ENCODE measurements around the gene S1PR1.
"Not testable (repeated sequence)": the region's sequence is repeated elsewhere in the genome, so short reads cannot be mapped to it uniquely, and the experiment has no call there.

S1PR1 gene

GRCh38 chr1:101220906-101221305 lies 15.9 kb upstream of the S1PR1 start:
- no peak for DNase-seq

GRCh38 chr1:101221945-101222429 lies 14.8 kb upstream of the S1PR1 start:
- no peak for DNase-seq

- DNase-seq: no peak
These were observed 9.0 kb upstream of the S1PR1 start for GRCh38 chr1:101227837-101228236.

GRCh38 chr1:101228424-101229134 lies 8.2 kb upstream of the S1PR1 start:
- DNase-seq: no peak

- DNase-seq: not testable (repeated sequence)
These were observed 4.6 kb upstream of the S1PR1 start for GRCh38 chr1:101232182-101232581.

GRCh38 chr1:101233495-101233894 lies 3.3 kb upstream of the S1PR1 start:
- DNase-seq: no peak

- DNase-seq: no peak
These were observed 1.6 kb upstream of the S1PR1 start for GRCh38 chr1:101235216-101235695.

GRCh38 chr1:101235696-101236515 lies 913 bp upstream of the S1PR1 start:
- no peak for DNase-seq

- DNase-seq: no peak
These were observed 514 bp downstream of the S1PR1 start for GRCh38 chr1:101237229-101237837.

- DNase-seq: no peak
These were observed 1.3 kb downstream of the S1PR1 start for GRCh38 chr1:101238031-101238628.

GRCh38 chr1:101238681-101239094 lies 1.9 kb downstream of the S1PR1 start:
- no peak for DNase-seq

GRCh38 chr1:101239095-101240040 lies 2.5 kb downstream of the S1PR1 start:
- no peak for DNase-seq

GRCh38 chr1:101240041-101240430 lies 3.2 kb downstream of the S1PR1 start:
- no peak for DNase-seq

- DNase-seq: no peak
These were observed 4.8 kb downstream of the S1PR1 start for GRCh38 chr1:101241485-101242225.

- DNase-seq: no peak
These were observed 5.7 kb downstream of the S1PR1 start for GRCh38 chr1:101242324-101243050.

GRCh38 chr1:101243751-101244150 lies 6.9 kb downstream of the S1PR1 start:
- no peak for DNase-seq

- DNase-seq: no peak
These were observed 8.0 kb downstream of the S1PR1 start for GRCh38 chr1:101244842-101245241.

- no peak for DNase-seq
These were observed 8.6 kb downstream of the S1PR1 start for GRCh38 chr1:101245246-101245927.

GRCh38 chr1:101247404-101248287 lies 10.8 kb downstream of the S1PR1 start:
- DNase-seq: no peak
